Panc1 (cell line): ENCODE results near the gene GYPC. TPM values are rescaled to one million over a fixed set of nuclear protein-coding genes. Genes with fewer than 3 reads are reported as not detected.

ENCODE experiments used
- ATAC-seq: fragments of 200-7000 bp; cut with Tn5 transposase; 2 replicates; pipeline ENCODE4 v1.9.1; 2020; ENCODE audit warnings: mild to moderate bottlenecking, moderate library complexity
- BruUV-seq: library from RNA; stranded (reverse); fragments of 400-500 nt; replicated peaks from 2 replicates; lab custom pipeline; 2021; lab: Mats Ljungman, UMichigan
- CTCF ChIA-PET: fragments of 300-600 bp; sonication (Branson Sonifier 250); formaldehyde crosslinking; loops from one replicate; lab custom pipeline; 2022; ENCODE audit warnings: antibody characterized with exemption; lab: Charles Lee
- POLR2A ChIA-PET: fragments of 300-600 bp; sonication (Branson Sonifier 250); formaldehyde crosslinking; loops from one replicate; lab custom pipeline; 2022; ENCODE audit warnings: antibody characterized with exemption; lab: Charles Lee
- DNase-seq: peaks from one replicate; pipeline ENCODE4 v3.0.0-alpha.2; 2010; ENCODE audit warnings: low read depth, low spot score
- H3K27ac ChIP-seq: 2 replicates; pipeline ENCODE4 v1.5.1; 2011; ENCODE audit warnings: mild to moderate bottlenecking, low read length, inconsistent platforms
- H3K27me3 ChIP-seq: fragments of 200-500 bp; sonication (Bioruptor generic); 2 replicates; pipeline ENCODE4 v1.6.0; 2014; ENCODE audit warnings: low read length, inconsistent platforms; ENCODE audit not compliant: control insufficient read depth, insufficient read depth
- H3K36me3 ChIP-seq: fragments of 200-500 bp; sonication (Bioruptor generic); 2 replicates; pipeline ENCODE4 v1.5.1; 2014; ENCODE audit warnings: inconsistent platforms, mild to moderate bottlenecking, low read length, moderate library complexity; ENCODE audit not compliant: control insufficient read depth, insufficient read depth
- H3K4me1 ChIP-seq: 2 replicates; pipeline ENCODE4 v1.5.1; 2011; ENCODE audit warnings: inconsistent platforms, mild to moderate bottlenecking, low read length, moderate library complexity; ENCODE audit not compliant: control insufficient read depth, insufficient read depth
- H3K4me3 ChIP-seq, 2 experiments: 2 replicates each; pipeline ENCODE4 v1.5.1; 2011 to 2012; ENCODE audit warnings: low read depth in 2 of 2, low read length in 2 of 2, mild to moderate bottlenecking in 2 of 2, inconsistent platforms in 1 of 2, moderate library complexity in 1 of 2
- H3K9me3 ChIP-seq: fragments of 200-500 bp; sonication (Bioruptor generic); 2 replicates; pipeline ENCODE4 v1.5.1; 2014; ENCODE audit warnings: low read depth, mild to moderate bottlenecking, inconsistent platforms, low read length, moderate library complexity; ENCODE audit not compliant: control insufficient read depth, insufficient read depth
- CTCF ChIP-seq: fragments of 450-650 bp; IDR thresholded peaks from 2 replicates; pipeline ENCODE4 v1.5.1; 2017; ENCODE audit warnings: mild to moderate bottlenecking
- POLR2AphosphoS5 ChIP-seq: IDR thresholded peaks from 2 replicates; pipeline ENCODE4 v1.6.1; 2012; ENCODE audit warnings: mild to moderate bottlenecking, low read depth, low read length, moderate library complexity
- REST ChIP-seq, 2 experiments: IDR thresholded peaks; 2 replicates each; pipeline ENCODE4 v1.6.1; 2011 to 2012; ENCODE audit warnings: low read depth in 2 of 2, control low read depth in 1 of 2, low read length in 1 of 2, mild to moderate bottlenecking in 1 of 2, moderate library complexity in 1 of 2; ENCODE audit not compliant: insufficient read depth in 1 of 2
- SIN3A ChIP-seq: IDR thresholded peaks from 2 replicates; pipeline ENCODE4 v1.6.1; 2012; ENCODE audit warnings: low read depth, mild to moderate bottlenecking, low read length, moderate library complexity, borderline replicate concordance; ENCODE audit not compliant: insufficient read depth
- TCF7L2 ChIP-seq: IDR thresholded peaks from 2 replicates; pipeline ENCODE4 v1.6.1; 2011; ENCODE audit warnings: mild to moderate bottlenecking, low read depth, low read length, inconsistent platforms
- in situ Hi-C: cut with HindIII; loops from 2 replicates; pipeline ENCODE4 v1.10.0; 2016; ENCODE audit warnings: low sequenced_read_pairs, low pct_unique_long_range_greater_than_20kb
- intact Hi-C: fragments of 100-400 bp; cut with micrococcal nuclease; formaldehyde crosslinking; loops from one replicate; pipeline ENCODE4 v1.10.0; 2022; ENCODE audit not compliant: unreplicated experiment
- total RNA-seq: library from RNA; stranded (reverse); gene quantifications from one replicate; pipeline ENCODE4 v1.2.1, GENCODE V29; 2021; ENCODE audit not compliant: unreplicated experiment

GYPC gene
- total RNA-seq, 1 experiment from 2014 or later: 0.57 TPM

GRCh38 chr2:126658905-126659561 lies 3.1 kb downstream of the GYPC start:
- Histone ChIP-seq H3K9me3 (no peaks in the 10 kb centered on the region), H3K4me1 (peaks cover 30% of the 10 kb centered on the region), H3K4me3 (no peak overlapping the region), H3K36me3 (no peaks in the 10 kb centered on the region), H3K27me3 (no peaks in the 10 kb centered on the region), H3K27ac (peak overlapping the region; percentile 82)
- TF ChIP-seq CTCF: no peak
- no peak for TF ChIP-seq REST (IDR thresholded peaks at IDR 0.05; ENCODE audit: insufficient read depth in 1 of 2, low read depth in 2 of 2, low read length in 1 of 2)
- no peak for TF ChIP-seq TCF7L2
- TF ChIP-seq POLR2AphosphoS5: no peak
- TF ChIP-seq SIN3A: no peak
- in situ Hi-C loops: no loop called here
- ChIA-PET CTCF (no interaction called here), POLR2A (interaction anchor here (0.7 kb wide), 1 partner anchor 810 kb away, joined by 7 read pairs; no protein-coding TSS in a partner anchor)
- DNase-seq: no peak
- intact Hi-C loops: no loop called here
- BruUV-seq: no TSS peak
- no peak for ATAC-seq

- ChIA-PET CTCF (no interaction called here), POLR2A (interaction anchor here (0.7 kb wide), 1 partner anchor 810 kb away, joined by 7 read pairs; no protein-coding TSS in a partner anchor)
- Histone ChIP-seq H3K36me3 (no peaks in the 10 kb centered on the region), H3K4me3 (no peak overlapping the region), H3K4me1 (peaks cover 30% of the 10 kb centered on the region), H3K27me3 (no peaks in the 10 kb centered on the region), H3K27ac (peak overlapping the region; percentile 82), H3K9me3 (no peaks in the 10 kb centered on the region)
- intact Hi-C loops: no loop called here
- in situ Hi-C loops: no loop called here
- DNase-seq: no peak
- no TSS peak for BruUV-seq
- ATAC-seq: no peak
- TF ChIP-seq POLR2AphosphoS5 (no peak), TCF7L2 (no peak), SIN3A (no peak), REST (IDR thresholded peaks at IDR 0.05; ENCODE audit: insufficient read depth in 1 of 2, low read depth in 2 of 2, low read length in 1 of 2) (no peak), CTCF (no peak)
These were observed 3.9 kb downstream of the GYPC start for GRCh38 chr2:126659562-126660467.
